ENCODE results near the gene NDUFB2.

NDUFB2 gene

DNA sequence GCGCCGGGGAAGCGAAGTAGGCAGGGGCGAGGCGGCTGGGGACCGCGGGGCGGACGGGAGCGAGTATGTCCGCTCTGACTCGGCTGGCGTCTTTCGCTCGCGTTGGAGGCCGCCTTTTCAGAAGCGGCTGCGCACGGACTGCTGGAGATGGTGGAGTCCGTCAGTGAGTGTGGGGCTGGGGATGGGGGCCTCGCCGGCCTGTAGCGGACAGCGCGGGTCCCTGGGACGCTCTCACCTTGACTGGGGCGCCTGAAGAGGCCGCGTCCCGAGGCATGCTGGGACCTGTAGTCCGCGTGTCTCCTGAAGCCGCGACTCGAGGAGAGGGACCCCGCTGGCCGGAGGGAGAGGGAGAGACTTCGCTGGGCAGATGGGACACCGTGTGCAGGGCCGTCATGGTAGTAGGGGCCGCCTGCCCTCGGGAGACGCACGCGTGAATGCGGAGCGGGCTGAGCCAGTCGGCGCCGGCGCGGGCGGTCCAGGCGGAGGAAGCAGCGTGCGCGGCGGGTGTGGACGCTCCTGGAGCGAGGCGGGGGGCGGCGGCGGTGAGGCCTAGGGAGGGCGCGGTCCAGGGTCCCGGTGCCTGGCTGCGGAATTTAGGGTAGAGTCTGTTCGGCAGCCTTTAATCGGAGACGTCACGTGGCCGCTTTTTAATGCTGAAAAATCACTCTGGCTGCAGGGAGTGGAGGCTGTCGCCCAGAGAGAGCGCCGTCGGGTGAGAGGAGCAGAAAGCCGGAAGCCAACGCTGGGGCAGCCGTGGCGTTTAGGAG is at the start of gene NDUFB2:
NDUFB2 (plus strand) TSS at position 29 of the 767 bp plus-strand sequence; CDS start at position 66, 37 bp downstream.
- Histone ChIP-seq H3K27ac (peak within 1 kb of the TSS; percentile 85 to 93 (median 88)), H3K9ac (peak within 1 kb of the TSS; percentile 85 to 94 (median 89)), H3K27me3 (no peaks in the 10 kb centered on the region), H3K4me1 (peaks cover 19 to 31% (median 23%) of the 10 kb centered on the region in 10 experiments), H3K4me2 (peak within 1 kb of the TSS; percentile 87 to 98 (median 91)), H4K20me1 (peaks cover 16 to 50% (median 45%) of the 10 kb centered on the region in 11 experiments; a peak in 21 of 22 replicates), H3K9me3 (replicated peaks in 1 of 11) (no peaks in the 10 kb centered on the region), H3K4me3 (peak within 1 kb of the TSS; percentile 74 to 94 (median 84)), H3K36me3 (peaks cover 10 to 47% (median 26%) of the 10 kb centered on the region in 11 experiments; a peak in 21 of 22 replicates)
- TF ChIP-seq Cebpa-rat (IDR thresholded peaks at IDR 0.05), result no peak

GRCh38 chr7:140646931-140647647 is 49.4 kb upstream of the NDUFB2 start:
- H3K27me3 ChIP-seq, result peaks cover 0 to 12% (median 0%) of the 10 kb centered on the region in 11 experiments; a peak in 8 of 22 replicates
- H3K4me1 ChIP-seq, result peaks cover 12 to 40% (median 25%) of the 10 kb centered on the region in 10 experiments
- H4K20me1 ChIP-seq, result no peaks in the 10 kb centered on the region
- H3K4me3 ChIP-seq, result no peak overlapping the region
- H3K9ac ChIP-seq, result no peak overlapping the region
- H3K36me3 ChIP-seq, result no peaks in the 10 kb centered on the region
- H3K27ac ChIP-seq, result peak overlapping the region in 1 of 11 experiments; percentile 0; a peak in 1 of 22 replicates
- H3K9me3 ChIP-seq (replicated peaks in 1 of 11), result no peaks in the 10 kb centered on the region
- peak overlapping the region in 7 of 11 experiments; percentile 3 to 57 (median 17); a peak in 6 of 22 replicates for H3K4me2 ChIP-seq
- no peak for TF ChIP-seq Cebpa-rat (IDR thresholded peaks at IDR 0.05)

GRCh38 chr7:140649556-140650205 is 46.8 kb upstream of the NDUFB2 start:
- no peak for TF ChIP-seq Cebpa-rat (IDR thresholded peaks at IDR 0.05)
- Histone ChIP-seq H3K36me3 (no peaks in the 10 kb centered on the region), H3K9ac (no peak overlapping the region), H3K4me3 (no peak overlapping the region), H3K4me2 (peak overlapping the region in 4 of 11 experiments; percentile 24 to 56 (median 46); a peak in 9 of 22 replicates), H3K9me3 (replicated peaks in 1 of 11) (no peaks in the 10 kb centered on the region), H4K20me1 (no peaks in the 10 kb centered on the region), H3K27me3 (no peaks in the 10 kb centered on the region), H3K27ac (peak overlapping the region in 1 of 11 experiments; percentile 3; a peak in 1 of 22 replicates), H3K4me1 (peaks cover 6 to 39% (median 18%) of the 10 kb centered on the region in 10 experiments; a peak in 15 of 20 replicates)

DNA sequence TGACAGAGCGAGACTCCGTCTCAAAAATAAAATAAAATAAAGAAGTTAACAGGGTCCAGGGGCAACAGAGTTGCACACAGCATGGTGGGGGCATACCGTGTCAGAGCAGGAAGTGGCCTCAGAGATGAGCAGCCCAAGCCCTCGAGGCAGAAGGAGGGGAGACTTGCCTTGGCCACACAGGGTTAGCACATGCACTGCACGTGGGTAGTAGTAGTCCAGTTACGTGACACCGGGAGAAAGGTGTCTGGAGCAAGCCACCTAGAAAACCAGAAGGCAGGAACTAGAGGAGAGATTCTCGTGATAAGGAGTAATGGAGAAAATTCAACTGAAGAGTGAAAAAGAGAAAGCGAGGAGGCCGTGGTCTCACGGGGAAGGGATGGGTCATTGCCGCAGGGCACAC is 46.1 kb upstream of the NDUFB2 start:
- H3K27me3 ChIP-seq, result no peaks in the 10 kb centered on the region
- TF ChIP-seq Cebpa-rat (IDR thresholded peaks at IDR 0.05), result no peak

GRCh38 chr7:140653319-140654108 is 43.0 kb upstream of the NDUFB2 start:
- TF ChIP-seq Cebpa-rat (IDR thresholded peaks at IDR 0.05), result no peak

More for the DNA sequence above, 46.1 kb upstream of the NDUFB2 start:
- Histone ChIP-seq H3K9me3 (replicated peaks in 1 of 11) (no peaks in the 10 kb centered on the region), H3K4me3 (no peak overlapping the region), H3K9ac (no peak overlapping the region), H3K4me2 (peak overlapping the region in 2 of 11 experiments; percentile 43 to 56; a peak in 2 of 22 replicates), H4K20me1 (no peaks in the 10 kb centered on the region), H3K36me3 (no peaks in the 10 kb centered on the region), H3K27ac (no peak overlapping the region), H3K4me1 (peaks cover 7 to 42% (median 19%) of the 10 kb centered on the region in 10 experiments; a peak in 17 of 20 replicates)

DNA sequence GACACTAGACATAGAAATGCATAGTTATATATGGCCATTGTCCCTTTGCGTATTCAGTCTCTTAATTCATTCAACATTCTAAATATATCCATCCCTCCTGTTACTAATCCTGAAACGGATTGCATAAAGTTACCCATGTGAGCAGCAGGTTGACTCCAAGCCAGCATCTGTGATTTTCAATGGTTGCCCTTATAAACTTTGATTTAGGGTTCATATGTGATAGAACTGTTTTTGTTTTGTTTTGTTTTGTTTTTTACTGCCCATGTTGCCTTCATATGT is 42.5 kb upstream of the NDUFB2 start:
- H3K4me1 ChIP-seq, result peaks cover 19 to 56% (median 37%) of the 10 kb centered on the region in 10 experiments
- H3K9me3 ChIP-seq (replicated peaks in 1 of 11), result no peaks in the 10 kb centered on the region
- no peaks in the 10 kb centered on the region for H3K27me3 ChIP-seq

More at GRCh38 chr7:140653319-140654108, 43.0 kb upstream of the NDUFB2 start:
- no peak overlapping the region for H3K4me3 ChIP-seq
- H4K20me1 ChIP-seq, result no peaks in the 10 kb centered on the region; a peak in 1 of 22 replicates
- peaks cover 19 to 57% (median 37%) of the 10 kb centered on the region in 10 experiments for H3K4me1 ChIP-seq
- peak overlapping the region in 6 of 11 experiments; percentile 24 to 82 (median 40); a peak in 7 of 22 replicates for H3K4me2 ChIP-seq
- no peaks in the 10 kb centered on the region for H3K36me3 ChIP-seq
- H3K27me3 ChIP-seq, result no peaks in the 10 kb centered on the region
- no peak overlapping the region for H3K9ac ChIP-seq
- H3K9me3 ChIP-seq (replicated peaks in 1 of 11), result no peaks in the 10 kb centered on the region
- no peak overlapping the region for H3K27ac ChIP-seq

GRCh38 chr7:140654661-140655060 is 41.8 kb upstream of the NDUFB2 start:
- no peak overlapping the region for H3K4me2 ChIP-seq
- H3K27me3 ChIP-seq, result no peaks in the 10 kb centered on the region
- H3K4me1 ChIP-seq, result peaks cover 19 to 49% (median 34%) of the 10 kb centered on the region in 10 experiments
- no peak overlapping the region for H3K9ac ChIP-seq
- peak overlapping the region in 1 of 11 experiments; percentile 83; a peak in 1 of 22 replicates for H3K27ac ChIP-seq
- H3K36me3 ChIP-seq, result no peaks in the 10 kb centered on the region
- no peaks in the 10 kb centered on the region; a peak in 1 of 22 replicates for H4K20me1 ChIP-seq
- no peaks in the 10 kb centered on the region for H3K9me3 ChIP-seq (replicated peaks in 1 of 11)
- H3K4me3 ChIP-seq, result no peak overlapping the region
- TF ChIP-seq Cebpa-rat (IDR thresholded peaks at IDR 0.05), result no peak

More for the DNA sequence above, 42.5 kb upstream of the NDUFB2 start:
- Histone ChIP-seq H3K27ac (no peak overlapping the region), H3K4me2 (no peak overlapping the region), H4K20me1 (no peaks in the 10 kb centered on the region; a peak in 1 of 22 replicates), H3K9ac (no peak overlapping the region), H3K36me3 (no peaks in the 10 kb centered on the region), H3K4me3 (no peak overlapping the region)
- TF ChIP-seq Cebpa-rat (IDR thresholded peaks at IDR 0.05), result no peak
